Activated naive CD4-positive, alpha-beta T cell treated with anti-CD3 and anti-CD28 coated beads, Interleukin-2, amount 50 U/mL, for 16 hours (primary cell): ENCODE measurements around the gene SPOCK1.
"Not testable (repeated sequence)": the region's sequence is repeated elsewhere in the genome, so short reads cannot be mapped to it uniquely, and the experiment has no call there.

Experiments
- DNase-seq: peaks from one replicate; pipeline ENCODE4 v3.0.0-alpha.2; 2020

SPOCK1 gene

DNA sequence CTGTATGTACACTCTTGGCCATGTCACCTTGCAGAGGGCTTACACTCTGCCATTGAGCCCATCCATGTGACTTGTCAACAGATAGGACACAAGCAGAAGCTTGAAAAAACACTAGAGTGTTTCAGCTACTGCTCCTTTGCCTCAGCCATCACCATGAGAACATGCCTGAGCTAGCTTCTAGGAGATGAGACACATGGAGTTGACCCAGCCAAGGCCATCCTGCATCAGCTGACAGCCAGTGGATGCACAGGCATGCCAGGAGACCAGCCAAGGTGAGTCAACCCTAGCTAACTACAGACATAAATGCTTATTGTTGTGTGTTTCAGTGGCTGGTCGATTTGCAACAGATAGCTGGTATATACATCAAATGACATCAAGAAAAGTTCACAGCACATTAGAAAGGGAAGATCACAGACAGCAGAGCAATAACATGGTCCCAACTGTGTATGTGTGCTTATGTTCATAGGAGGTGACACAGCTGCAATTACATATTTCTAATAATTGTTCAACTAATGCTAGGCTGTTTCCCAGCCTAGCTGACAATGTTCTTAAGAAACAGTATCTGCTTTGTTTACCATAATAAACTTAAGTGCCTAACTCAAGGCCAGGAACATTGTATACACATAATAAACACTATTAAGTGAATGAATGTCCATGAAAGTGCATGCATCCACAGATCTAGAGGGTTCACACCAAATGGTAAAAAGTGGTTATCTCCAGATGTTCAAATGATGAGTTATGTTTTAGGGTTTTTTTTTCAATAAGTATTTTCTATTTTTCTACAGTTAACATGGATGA, 105.7 kb downstream of the SPOCK1 start:
- no peak for DNase-seq

DNA sequence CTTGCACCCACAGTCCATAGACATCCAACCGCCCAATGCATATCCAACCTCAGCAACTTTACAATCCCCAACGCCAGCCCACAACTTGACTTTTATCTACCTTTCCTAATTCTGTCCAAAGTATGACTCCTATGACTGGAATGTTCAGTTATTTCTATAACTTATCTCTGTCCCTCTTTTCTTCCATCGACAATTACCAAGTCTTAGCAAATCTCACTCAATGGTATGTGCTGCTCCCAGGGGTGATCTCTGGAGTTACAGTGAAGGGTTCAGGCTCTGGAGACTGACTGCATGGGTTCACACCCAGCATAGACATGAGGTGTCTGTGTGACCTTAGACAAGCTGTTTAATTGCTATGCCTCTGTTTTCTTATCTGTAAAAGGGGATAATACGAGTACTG, 106.9 kb downstream of the SPOCK1 start:
- no peak for DNase-seq

GRCh38 chr5:137391044-137391443, 108.1 kb downstream of the SPOCK1 start:
- not testable (repeated sequence) for DNase-seq

GRCh38 chr5:137389042-137389441, 110.1 kb downstream of the SPOCK1 start:
- DNase-seq: no peak

DNA sequence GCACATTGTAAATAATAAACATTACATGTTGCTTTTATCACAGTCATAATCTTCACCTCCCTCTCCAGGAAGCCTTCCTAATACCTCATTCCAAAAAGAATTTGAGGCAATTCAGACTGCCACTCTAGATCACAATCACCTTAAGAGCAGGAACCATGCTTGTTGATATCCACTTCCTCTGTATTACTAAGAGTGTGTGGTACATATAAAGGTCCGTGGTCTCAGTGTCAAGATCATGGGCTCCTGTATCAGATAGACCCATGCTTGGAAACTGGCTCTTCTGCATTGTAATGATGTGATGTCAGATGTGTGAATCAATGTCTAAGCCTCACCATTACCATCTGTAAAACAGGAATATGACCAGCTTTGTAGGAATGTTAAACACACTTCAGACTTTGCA, 114.1 kb downstream of the SPOCK1 start:
- DNase-seq: no peak

GRCh38 chr5:137383909-137384308, 115.2 kb downstream of the SPOCK1 start:
- no peak for DNase-seq

- DNase-seq: no peak
These were observed 117.6 kb downstream of the SPOCK1 start for GRCh38 chr5:137381555-137381954.

GRCh38 chr5:137379555-137380286, 119.4 kb downstream of the SPOCK1 start:
- DNase-seq: no peak

- no peak for DNase-seq
These were observed 123.2 kb downstream of the SPOCK1 start for GRCh38 chr5:137375741-137376526.

DNA sequence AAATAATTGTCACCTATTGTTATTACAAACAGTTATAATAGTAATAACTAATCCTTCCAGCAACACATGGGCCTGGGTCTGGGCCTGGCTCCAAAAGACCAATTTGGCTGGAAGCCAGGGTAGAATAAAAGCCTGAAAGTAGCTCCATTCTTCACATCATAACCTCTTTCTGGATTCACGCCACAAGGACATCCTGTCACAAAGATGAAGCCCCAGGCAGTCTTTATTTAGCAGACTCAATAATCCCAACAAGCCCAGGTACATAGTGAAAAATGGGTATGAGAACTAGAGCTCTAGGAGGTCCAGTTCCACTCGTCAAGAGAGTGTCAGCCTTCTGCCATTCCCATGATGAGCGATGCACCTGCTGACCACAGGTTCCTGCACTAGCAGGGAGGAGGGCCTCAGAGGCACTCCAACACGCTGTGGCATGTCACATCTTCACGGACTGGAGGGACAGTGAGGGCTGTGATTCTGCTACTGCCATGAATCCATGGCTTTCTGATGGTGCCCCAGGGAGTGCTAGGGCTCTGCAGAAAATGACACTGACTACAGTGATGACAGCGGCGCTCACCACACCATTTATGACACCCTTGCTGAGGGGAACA, 124.9 kb downstream of the SPOCK1 start:
- no peak for DNase-seq

GRCh38 chr5:137372773-137373160, 126.4 kb downstream of the SPOCK1 start:
- no peak for DNase-seq

DNA sequence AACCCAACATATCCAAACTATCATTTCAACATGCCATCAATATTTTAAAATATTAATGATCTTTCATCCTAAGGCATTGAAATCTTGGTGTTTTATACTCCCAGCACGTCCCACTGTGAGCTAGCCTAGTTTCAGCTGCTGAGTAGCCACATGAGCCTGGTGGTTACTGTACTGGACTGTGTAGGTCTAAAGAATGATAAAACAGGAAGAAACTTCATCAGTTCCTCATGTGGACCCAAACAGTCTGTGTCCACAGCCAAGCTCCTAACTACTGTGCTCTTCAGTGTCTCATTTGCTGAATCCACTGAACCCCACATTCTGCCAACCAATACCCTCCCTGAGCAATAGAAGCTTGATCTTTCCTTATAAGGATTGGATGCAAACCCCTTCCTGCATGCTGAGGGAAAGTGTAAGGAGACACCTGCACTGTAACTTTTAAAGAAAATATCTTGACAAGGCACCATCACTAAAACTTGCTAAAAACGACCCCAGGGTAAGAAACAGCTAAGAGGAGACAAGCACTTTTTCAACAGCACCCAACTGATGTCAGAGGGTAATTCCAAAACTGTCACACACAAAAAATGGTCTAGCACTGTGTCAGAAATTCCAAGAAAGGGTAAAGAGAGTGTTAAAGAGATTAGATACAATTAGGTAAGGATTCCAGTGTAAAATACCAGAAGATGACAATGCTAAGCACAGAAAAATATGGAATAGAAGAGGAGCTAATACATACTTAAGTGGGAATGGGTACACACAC, 126.9 kb downstream of the SPOCK1 start:
- DNase-seq: no peak

DNA sequence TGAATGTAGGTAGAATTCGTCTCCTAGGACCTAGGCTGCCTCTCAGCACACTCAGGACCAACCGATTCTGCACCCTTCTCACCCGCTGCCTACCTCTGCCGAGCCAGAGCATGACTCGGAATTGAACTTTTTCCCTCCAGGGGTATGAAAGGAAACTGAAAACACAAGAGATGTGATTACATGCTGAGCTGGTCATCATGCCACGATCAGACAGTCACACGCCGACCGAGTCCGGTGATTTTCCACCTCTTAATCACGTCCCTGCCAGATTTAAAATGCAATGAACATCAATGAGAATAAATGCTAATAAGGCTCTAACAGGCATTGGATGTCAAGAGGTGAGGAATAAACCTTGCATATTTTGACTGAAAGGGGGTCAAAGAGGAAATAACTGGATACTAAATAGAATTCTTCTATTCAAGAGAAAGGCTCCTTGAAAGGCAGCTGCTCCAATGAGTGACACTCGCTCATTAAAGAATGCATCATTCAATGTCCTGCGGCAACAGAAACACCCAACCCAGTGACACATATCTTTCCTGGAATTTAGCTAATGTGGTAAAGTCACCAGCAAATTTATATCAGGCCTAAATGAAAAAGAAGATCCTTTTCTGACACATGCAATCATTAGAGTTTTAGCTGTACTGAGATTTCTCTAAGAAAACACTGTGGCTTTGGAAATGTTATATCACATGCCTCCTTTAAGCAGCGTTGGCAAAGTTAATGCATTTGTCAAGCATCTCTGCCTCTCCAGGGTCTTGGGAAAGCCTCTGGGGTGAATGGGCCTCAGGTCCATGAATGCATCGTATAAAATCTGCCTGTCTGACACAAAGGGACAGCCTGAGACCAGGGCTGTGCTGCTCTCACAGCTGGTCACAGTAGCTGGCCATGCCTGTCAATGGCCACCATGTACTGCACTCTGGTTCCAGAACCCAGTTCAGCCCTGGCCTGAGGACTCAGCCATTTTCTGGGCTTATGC, 128.7 kb downstream of the SPOCK1 start:
- no peak for DNase-seq

DNA sequence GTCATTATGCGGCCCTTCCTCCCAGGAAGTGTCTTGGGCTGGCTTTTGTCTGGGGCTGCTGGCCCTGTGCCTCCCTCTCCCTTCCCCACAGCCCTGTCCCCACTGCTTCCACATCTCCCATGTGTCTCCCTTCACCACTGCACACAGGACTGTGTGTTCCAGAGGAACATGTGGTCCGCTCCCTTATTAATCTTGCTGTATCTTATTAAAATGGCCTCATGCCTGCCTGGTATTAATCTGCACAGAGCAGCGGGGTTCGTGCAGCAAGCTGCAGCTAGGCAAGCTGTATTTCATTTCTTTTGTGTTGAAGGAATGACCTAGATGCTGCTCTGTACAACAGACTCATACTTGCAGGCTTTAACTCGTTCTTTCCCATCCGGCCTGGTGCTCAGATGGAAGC, 130.5 kb downstream of the SPOCK1 start:
- DNase-seq: no peak

DNA sequence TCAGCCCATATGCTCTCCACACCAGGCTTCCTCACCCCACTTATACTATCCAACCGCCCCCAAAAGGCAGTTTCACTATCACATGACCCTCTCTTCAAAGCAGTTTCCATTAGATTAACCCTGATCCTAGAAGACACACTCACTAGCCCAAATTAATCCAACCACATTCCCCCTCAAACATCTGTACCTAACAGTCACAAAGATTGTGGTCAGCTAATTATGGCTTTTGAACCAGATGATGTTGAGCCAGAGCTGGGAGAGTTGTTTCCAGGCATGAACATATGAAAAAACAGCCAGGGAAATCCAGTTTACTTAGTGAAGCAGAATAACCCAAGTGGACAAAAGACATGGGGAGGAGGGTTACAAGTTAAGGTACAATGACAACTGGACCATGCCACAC, 131.2 kb downstream of the SPOCK1 start:
- no peak for DNase-seq

- DNase-seq: no peak
These were observed 132.6 kb downstream of the SPOCK1 start for GRCh38 chr5:137366526-137366925.

DNA sequence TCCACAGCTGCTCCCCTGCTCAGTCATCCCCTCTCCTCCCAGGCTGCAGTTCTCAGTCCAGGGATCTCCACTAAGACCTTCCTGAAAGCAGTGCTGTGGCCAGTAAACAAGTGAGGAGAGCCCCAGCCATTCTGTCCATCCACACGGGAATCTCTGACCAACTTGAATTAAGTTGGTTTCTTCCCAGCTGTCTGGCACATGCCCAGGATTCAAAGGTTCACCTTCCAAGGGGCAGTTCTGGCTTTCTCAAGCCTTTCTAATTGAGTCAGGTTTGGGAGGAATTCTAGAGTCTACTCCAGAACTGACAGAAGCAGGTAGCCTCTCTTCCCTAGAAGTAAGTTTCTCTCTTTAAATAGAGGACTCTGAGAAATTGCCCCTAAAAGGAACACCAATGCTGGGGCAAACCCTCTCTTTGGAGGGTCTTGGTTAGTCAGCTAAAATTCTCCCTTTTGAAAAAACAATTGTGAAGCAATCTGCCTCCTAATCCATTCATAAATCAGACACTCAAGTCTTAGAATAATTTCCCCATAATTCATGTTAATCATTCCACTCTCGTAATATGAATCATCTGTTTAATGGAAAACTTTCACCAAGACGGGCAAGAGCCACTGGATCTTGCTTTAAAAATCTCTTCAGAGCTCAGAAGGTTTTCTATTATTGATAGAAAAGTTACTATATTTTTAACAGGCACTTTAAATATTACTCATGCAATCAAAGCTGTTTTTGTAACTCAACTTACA, 133.8 kb downstream of the SPOCK1 start:
- no peak for DNase-seq

DNA sequence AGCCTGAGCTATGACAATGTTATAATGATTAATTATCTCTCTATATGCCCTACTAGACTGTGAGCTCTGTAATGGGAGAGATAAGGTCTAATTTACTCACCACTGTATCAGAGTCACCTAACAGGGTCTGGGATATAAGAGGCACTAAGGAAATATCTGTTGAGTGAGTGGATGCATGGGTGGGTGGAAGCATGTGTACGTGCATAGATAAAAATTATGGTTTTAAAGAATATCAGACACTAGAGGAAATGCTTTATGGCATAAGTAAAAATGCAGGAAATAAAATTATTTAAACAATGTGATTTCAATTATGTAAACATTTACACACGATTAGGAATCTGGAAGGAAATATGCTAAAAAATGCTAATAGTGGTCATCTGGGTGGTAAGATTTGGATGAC, 137.8 kb downstream of the SPOCK1 start:
- no peak for DNase-seq

DNA sequence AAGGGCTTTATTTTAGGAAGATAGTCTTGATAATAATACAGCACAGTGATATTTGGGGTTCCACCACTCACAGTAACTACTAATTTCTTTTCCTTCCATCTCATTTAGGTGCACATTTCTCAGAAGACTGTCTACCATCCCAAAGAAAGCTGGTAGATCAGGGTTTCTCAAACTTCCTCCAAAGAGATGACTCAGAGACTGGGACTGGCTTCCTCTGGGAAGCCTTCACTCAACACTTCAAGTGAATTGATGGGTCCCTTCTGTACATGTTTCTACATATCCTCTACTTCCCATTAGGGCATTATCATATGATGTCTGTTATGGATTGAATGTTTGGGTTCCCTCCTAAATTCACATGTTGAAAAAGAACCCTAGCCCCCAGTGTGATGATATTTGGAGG, 138.5 kb downstream of the SPOCK1 start:
- DNase-seq: no peak

GRCh38 chr5:137359941-137360340, 139.2 kb downstream of the SPOCK1 start:
- no peak for DNase-seq
